Measurements from ENCODE around the gene SRRM1. TPM values are rescaled to one million over a fixed set of nuclear protein-coding genes. Genes with fewer than 3 reads are reported as not detected.

Gene SRRM1
- total RNA-seq, 1 donor from 2014 or later: 58.4 TPM

DNA sequence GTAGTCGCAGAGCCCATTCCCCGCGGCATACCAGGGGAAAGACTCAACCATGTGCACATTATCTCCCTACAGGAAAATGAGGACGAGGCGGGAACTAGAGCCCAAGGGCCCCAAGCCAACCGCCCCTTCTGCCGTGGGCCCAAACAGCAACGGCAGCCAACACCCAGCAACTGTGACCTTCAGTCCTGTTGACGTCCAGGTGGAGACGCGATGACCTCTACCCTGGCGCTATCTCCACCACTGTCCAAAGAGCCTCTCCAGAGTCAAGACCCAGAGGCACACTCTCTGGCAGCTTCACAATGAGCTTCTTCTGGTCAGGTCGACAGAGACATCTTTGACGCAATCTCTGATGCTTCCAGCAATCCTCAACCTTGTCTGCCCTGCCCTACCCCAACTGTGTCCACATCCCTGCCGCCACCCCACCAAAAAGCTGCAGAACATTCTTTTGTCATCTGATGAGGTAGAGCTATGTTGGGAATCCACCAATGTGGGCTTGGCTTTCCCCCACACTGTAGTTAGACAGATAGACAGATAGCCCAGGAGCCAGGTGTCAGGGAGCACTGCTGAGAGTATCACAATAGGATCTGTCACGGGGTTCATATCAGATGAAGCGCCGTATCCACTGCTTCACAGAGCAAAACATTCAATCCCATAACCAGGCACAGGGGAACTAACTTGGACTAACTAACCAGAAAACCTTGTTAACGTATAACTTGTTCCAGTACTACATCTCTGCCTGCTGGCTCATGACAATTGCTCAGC lies 37.4 kb upstream of the SRRM1 start:
- Histone ChIP-seq H3K27me3 (ENCODE audit: control insufficient read depth, insufficient read depth, low read length) (peaks cover 4% of the 10 kb centered on the region), H3K36me3 (ENCODE audit: control insufficient read depth, insufficient read depth, low read length) (no peaks in the 10 kb centered on the region), H3K4me3 (ENCODE audit: low read depth, low read length) (no peak overlapping the region)
- TF ChIP-seq, protein P1, sequence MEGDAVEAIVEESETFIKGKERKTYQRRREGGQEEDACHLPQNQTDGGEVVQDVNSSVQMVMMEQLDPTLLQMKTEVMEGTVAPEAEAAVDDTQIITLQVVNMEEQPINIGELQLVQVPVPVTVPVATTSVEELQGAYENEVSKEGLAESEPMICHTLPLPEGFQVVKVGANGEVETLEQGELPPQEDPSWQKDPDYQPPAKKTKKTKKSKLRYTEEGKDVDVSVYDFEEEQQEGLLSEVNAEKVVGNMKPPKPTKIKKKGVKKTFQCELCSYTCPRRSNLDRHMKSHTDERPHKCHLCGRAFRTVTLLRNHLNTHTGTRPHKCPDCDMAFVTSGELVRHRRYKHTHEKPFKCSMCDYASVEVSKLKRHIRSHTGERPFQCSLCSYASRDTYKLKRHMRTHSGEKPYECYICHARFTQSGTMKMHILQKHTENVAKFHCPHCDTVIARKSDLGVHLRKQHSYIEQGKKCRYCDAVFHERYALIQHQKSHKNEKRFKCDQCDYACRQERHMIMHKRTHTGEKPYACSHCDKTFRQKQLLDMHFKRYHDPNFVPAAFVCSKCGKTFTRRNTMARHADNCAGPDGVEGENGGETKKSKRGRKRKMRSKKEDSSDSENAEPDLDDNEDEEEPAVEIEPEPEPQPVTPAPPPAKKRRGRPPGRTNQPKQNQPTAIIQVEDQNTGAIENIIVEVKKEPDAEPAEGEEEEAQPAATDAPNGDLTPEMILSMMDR (IDR thresholded peaks at IDR 0.05; ENCODE audit: insufficient read depth, low read length, poor library complexity, severe bottlenecking): no peak
- no peak for DNase-seq (ENCODE audit: low read depth)

DNA sequence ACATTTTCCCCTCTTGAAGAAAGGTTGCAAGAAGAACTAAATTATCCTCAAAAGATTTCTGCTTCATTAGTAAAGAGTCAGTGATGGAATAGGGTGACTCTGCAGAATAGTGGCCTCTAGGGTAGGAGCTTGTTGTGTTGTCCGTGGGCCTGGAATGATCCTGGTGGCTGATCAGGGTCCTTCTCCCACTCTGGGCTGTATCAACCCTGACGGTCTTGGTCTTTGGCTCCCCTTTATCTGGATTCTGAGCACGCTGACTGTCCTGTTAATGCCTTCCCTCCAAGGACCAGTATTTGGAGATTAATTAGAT lies 36.9 kb upstream of the SRRM1 start:
- DNase-seq (ENCODE audit: low read depth): no peak
- TF ChIP-seq, protein P1 (IDR thresholded peaks at IDR 0.05; ENCODE audit: insufficient read depth, low read length, poor library complexity, severe bottlenecking): no peak
- peaks cover 4% of the 10 kb centered on the region for H3K27me3 ChIP-seq (ENCODE audit: control insufficient read depth, insufficient read depth, low read length)
- no peaks in the 10 kb centered on the region for H3K36me3 ChIP-seq (ENCODE audit: control insufficient read depth, insufficient read depth, low read length)
- H3K4me3 ChIP-seq (ENCODE audit: low read depth, low read length): no peak overlapping the region

DNA sequence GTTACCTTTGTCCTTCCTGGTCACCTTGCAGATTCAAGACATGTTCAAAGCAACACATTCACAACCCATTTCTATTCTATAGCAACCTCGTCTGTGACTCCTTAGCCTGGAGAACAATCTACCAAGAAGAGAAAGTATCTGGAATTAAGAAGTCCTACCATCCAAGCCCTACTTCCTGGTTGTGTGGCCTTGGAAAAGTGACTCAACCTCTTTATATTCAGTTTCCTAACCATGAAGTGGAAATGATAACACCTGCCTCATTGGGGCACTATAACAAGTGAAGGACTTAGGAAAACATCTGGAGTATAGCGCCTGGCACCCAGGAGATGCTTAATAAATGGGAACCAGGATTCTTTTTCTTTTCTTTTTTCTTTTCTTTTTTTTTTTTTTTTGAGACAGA lies 36.5 kb upstream of the SRRM1 start:
- TF ChIP-seq, protein P1 (IDR thresholded peaks at IDR 0.05; ENCODE audit: insufficient read depth, low read length, poor library complexity, severe bottlenecking): no peak
- DNase-seq (ENCODE audit: low read depth): no peak
- no peaks in the 10 kb centered on the region for H3K36me3 ChIP-seq (ENCODE audit: control insufficient read depth, insufficient read depth, low read length)
- H3K27me3 ChIP-seq (ENCODE audit: control insufficient read depth, insufficient read depth, low read length): peaks cover 4% of the 10 kb centered on the region
- no peak overlapping the region for H3K4me3 ChIP-seq (ENCODE audit: low read depth, low read length)

DNA sequence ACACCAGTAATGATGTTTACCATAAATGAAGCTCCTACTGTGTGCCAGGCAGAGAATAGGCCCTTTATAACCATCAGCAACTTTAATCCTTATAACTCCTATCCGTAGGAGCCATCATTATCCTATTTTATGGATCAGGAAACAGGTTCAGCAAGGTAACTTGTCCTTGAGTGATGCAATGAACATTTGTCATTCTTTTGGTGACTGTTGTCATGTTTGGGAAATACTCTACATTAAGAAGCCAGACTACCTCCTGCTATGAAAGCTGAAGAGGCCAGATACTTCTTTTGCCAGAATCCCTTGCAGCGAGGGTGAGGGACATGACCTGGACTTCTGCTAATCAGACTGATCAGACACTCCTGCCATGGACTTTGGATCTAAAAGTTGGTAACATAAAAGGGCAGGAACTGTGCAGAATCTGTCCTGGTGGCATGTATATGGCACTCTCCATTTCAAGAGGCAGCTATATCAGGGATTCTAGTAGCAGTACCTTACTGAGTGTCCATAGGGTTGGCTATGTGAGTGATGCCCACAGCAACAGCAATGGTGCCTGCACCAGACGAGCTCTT lies 33.1 kb upstream of the SRRM1 start:
- H3K27me3 ChIP-seq (ENCODE audit: control insufficient read depth, insufficient read depth, low read length): peaks cover 4% of the 10 kb centered on the region
- TF ChIP-seq, protein P1 (IDR thresholded peaks at IDR 0.05; ENCODE audit: insufficient read depth, low read length, poor library complexity, severe bottlenecking): no peak
- no peak overlapping the region for H3K4me3 ChIP-seq (ENCODE audit: low read depth, low read length)
- no peaks in the 10 kb centered on the region for H3K36me3 ChIP-seq (ENCODE audit: control insufficient read depth, insufficient read depth, low read length)
- DNase-seq (ENCODE audit: low read depth): no peak

DNA sequence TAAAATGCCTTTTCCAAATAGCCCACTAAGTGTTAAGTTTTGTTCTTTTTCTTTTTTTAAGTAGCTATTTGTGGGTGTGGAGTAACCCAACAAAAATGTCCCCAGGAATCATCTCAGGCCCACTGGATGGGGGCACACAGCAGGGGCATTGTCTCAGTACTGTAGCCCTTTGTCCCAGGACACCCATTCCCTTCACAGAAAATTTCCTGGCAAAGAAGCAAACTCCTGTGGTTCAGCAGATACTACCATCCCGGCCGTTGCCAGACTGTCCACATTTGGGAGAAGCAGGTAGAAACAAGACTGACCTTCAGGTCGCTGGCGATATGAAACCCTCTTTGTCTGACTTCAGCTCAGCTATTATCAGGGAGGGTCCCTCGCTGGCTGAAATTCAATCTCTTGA lies 23.7 kb upstream of the SRRM1 start:
- TF ChIP-seq, protein P1 (IDR thresholded peaks at IDR 0.05; ENCODE audit: insufficient read depth, low read length, poor library complexity, severe bottlenecking): no peak
- no peak overlapping the region for H3K4me3 ChIP-seq (ENCODE audit: low read depth, low read length)
- H3K27me3 ChIP-seq (ENCODE audit: control insufficient read depth, insufficient read depth, low read length): no peaks in the 10 kb centered on the region
- DNase-seq (ENCODE audit: low read depth): no peak
- no peaks in the 10 kb centered on the region for H3K36me3 ChIP-seq (ENCODE audit: control insufficient read depth, insufficient read depth, low read length)

DNA sequence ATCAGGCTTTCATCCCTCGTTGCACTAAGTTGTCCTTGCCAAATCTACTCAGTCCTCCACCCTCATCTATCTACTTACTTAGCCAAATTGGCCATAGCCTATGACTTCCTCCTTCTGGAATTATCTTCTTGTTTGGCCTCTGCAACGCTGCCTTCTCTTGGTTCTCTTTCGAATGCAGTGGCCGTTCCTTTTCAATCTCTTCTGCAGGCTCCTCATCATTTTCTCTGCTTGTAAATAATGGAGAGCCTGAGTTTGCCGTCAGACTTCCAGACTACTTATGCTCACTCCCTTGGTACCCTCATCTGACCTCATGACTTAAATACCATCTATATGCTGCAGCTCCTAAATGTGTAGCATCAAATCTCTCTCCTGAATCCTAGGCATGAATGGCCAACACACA lies 22.4 kb upstream of the SRRM1 start:
- Histone ChIP-seq H3K27me3 (ENCODE audit: control insufficient read depth, insufficient read depth, low read length) (no peaks in the 10 kb centered on the region), H3K36me3 (ENCODE audit: control insufficient read depth, insufficient read depth, low read length) (no peaks in the 10 kb centered on the region), H3K4me3 (ENCODE audit: low read depth, low read length) (no peak overlapping the region)
- TF ChIP-seq, protein P1 (IDR thresholded peaks at IDR 0.05; ENCODE audit: insufficient read depth, low read length, poor library complexity, severe bottlenecking): no peak
- DNase-seq (ENCODE audit: low read depth): no peak

Data from kidney epithelial cell (primary cell).